ENCODE results near the gene RCN2.

Gene RCN2

DNA sequence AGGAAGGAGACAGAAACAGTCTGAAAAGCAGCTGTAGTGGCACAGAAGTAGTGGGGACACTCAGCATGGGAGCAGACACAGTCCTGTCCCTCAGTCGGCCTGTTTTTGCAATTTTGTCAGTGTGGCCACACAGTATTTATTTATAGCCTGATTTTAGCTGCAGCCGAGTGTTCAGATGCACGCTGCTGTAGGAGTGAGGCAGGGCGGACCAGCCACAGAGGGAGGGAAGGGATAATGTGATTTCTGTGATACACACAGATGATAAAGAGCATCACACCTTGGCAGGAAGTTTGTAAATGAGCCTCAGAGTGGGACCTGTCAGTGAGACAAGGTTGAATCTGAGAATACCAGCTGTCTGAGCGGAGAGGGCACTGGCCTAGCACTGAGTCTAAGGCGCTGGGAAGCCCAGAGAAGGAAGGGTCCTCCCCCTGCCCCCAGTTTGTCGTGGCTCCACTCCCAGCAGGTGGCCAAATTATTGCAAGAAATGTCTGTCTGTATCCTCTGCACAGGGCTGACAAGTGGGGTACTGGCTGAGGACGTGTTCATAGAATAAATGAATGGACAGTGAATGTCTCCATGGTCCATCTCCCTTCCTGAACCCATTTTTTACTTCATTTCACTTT is 67.2 kb downstream of the RCN2 start:
- no peaks in the 10 kb centered on the region for H3K36me3 ChIP-seq (ENCODE audit: insufficient read depth, low read length)
- H3K9me3 ChIP-seq (ENCODE audit: low read depth, low read length): no peaks in the 10 kb centered on the region
- H3K9ac ChIP-seq (ENCODE audit: insufficient read length): no peak overlapping the region
- H3K4me3 ChIP-seq: no peak overlapping the region
- TF ChIP-seq EZH2 (IDR thresholded peaks at IDR 0.05) (no peak), POLR2AphosphoS5 (IDR thresholded peaks at IDR 0.05; ENCODE audit: borderline replicate concordance, low read depth, low read length) (no peak), FOXP2 (optimal IDR thresholded peaks at IDR 0.05; ENCODE audit: control extremely low read depth, extremely low read length, insufficient read depth) (no peak)
- no peak for DNase-seq (ENCODE audit: low read depth, low spot score)
- no peak overlapping the region for H3K27ac ChIP-seq

DNA sequence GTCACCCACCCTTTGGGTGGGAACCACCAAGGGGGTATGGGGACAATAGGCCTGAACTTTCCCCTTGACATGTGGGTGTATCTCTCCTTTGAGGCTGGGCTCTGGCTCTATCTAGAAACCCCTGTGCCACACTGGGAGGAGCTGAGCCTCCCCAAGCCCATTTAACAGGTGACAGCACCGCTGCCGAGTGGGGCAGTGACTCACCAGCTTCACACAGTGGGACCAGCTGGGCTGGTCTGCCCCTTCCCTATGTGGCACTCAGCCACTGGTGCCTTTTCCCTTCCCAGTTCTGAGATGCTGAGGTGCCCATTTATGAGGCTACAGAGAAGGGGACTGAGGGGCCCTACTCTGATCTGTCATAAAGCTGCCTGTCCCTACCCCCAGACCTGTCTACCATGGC is 68.4 kb downstream of the RCN2 start:
- Histone ChIP-seq H3K9me3 (ENCODE audit: low read depth, low read length) (no peaks in the 10 kb centered on the region), H3K4me3 (no peak overlapping the region), H3K27ac (no peak overlapping the region), H3K36me3 (ENCODE audit: insufficient read depth, low read length) (no peaks in the 10 kb centered on the region), H3K9ac (ENCODE audit: insufficient read length) (no peak overlapping the region)
- TF ChIP-seq EZH2 (IDR thresholded peaks at IDR 0.05): no peak
- no peak for TF ChIP-seq POLR2AphosphoS5 (IDR thresholded peaks at IDR 0.05; ENCODE audit: borderline replicate concordance, low read depth, low read length)
- no peak for TF ChIP-seq FOXP2 (optimal IDR thresholded peaks at IDR 0.05; ENCODE audit: control extremely low read depth, extremely low read length, insufficient read depth)
- DNase-seq (ENCODE audit: low read depth, low spot score): no peak

DNA sequence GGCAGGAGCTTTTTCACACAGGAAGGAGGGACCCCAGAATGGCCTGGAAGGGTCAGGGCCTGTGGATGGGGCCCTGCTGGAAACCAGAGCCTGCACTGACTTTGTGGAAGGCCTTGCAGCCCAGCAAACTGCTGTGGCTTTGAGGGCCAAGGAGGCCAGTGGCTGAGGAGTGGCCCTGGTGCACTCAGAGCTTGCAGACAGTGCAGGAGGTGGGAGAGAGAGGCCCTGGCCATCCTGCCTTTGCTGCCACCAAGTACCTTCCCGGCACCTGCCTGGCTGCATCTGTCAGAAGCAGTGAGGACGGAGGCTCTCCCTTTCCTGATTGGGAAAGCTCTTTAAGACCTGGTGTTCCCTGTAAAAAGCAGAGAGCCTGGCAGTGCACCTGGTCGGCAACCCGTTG is 69.8 kb downstream of the RCN2 start:
- DNase-seq (ENCODE audit: low read depth, low spot score): no peak
- Histone ChIP-seq H3K36me3 (ENCODE audit: insufficient read depth, low read length) (no peaks in the 10 kb centered on the region), H3K9me3 (ENCODE audit: low read depth, low read length) (no peaks in the 10 kb centered on the region), H3K27ac (no peak overlapping the region), H3K9ac (ENCODE audit: insufficient read length) (no peak overlapping the region), H3K4me3 (no peak overlapping the region)
- TF ChIP-seq POLR2AphosphoS5 (IDR thresholded peaks at IDR 0.05; ENCODE audit: borderline replicate concordance, low read depth, low read length) (no peak), FOXP2 (optimal IDR thresholded peaks at IDR 0.05; ENCODE audit: control extremely low read depth, extremely low read length, insufficient read depth) (no peak), EZH2 (IDR thresholded peaks at IDR 0.05) (no peak)

DNA sequence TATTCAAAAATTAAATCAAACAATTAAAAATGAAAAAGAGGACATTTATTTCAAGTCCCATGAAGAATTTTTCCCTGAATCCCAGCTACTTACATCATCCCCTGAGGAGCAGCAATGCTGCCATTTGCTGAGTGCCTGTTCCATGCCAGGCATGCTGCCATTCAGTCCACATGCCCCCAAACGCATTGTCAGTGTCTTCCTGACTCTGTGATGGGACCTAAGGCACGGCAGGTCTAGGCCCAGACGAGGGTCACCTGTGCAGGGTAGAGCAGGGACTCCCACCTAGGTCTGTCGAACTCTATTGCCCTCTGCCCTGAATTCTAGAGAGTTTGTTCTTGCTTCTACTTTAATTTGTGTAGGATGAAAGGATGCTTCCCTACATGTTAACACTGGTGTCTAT is 70.4 kb downstream of the RCN2 start:
- Histone ChIP-seq H3K27ac (no peak overlapping the region), H3K9ac (ENCODE audit: insufficient read length) (no peak overlapping the region), H3K4me3 (no peak overlapping the region), H3K36me3 (ENCODE audit: insufficient read depth, low read length) (no peaks in the 10 kb centered on the region), H3K9me3 (ENCODE audit: low read depth, low read length) (no peaks in the 10 kb centered on the region)
- no peak for DNase-seq (ENCODE audit: low read depth, low spot score)
- TF ChIP-seq EZH2 (IDR thresholded peaks at IDR 0.05): no peak

GRCh38 chr15:77002436-77002835 is 70.9 kb downstream of the RCN2 start:
- TF ChIP-seq FOXP2 (optimal IDR thresholded peaks at IDR 0.05; ENCODE audit: control extremely low read depth, extremely low read length, insufficient read depth) (no peak), EZH2 (IDR thresholded peaks at IDR 0.05) (no peak), POLR2AphosphoS5 (IDR thresholded peaks at IDR 0.05; ENCODE audit: borderline replicate concordance, low read depth, low read length) (no peak)
- H3K9ac ChIP-seq (ENCODE audit: insufficient read length): no peak overlapping the region
- no peaks in the 10 kb centered on the region for H3K36me3 ChIP-seq (ENCODE audit: insufficient read depth, low read length)
- no peak overlapping the region for H3K27ac ChIP-seq
- H3K9me3 ChIP-seq (ENCODE audit: low read depth, low read length): no peaks in the 10 kb centered on the region
- H3K4me3 ChIP-seq: no peak overlapping the region
- DNase-seq (ENCODE audit: low read depth, low spot score): no peak

DNA sequence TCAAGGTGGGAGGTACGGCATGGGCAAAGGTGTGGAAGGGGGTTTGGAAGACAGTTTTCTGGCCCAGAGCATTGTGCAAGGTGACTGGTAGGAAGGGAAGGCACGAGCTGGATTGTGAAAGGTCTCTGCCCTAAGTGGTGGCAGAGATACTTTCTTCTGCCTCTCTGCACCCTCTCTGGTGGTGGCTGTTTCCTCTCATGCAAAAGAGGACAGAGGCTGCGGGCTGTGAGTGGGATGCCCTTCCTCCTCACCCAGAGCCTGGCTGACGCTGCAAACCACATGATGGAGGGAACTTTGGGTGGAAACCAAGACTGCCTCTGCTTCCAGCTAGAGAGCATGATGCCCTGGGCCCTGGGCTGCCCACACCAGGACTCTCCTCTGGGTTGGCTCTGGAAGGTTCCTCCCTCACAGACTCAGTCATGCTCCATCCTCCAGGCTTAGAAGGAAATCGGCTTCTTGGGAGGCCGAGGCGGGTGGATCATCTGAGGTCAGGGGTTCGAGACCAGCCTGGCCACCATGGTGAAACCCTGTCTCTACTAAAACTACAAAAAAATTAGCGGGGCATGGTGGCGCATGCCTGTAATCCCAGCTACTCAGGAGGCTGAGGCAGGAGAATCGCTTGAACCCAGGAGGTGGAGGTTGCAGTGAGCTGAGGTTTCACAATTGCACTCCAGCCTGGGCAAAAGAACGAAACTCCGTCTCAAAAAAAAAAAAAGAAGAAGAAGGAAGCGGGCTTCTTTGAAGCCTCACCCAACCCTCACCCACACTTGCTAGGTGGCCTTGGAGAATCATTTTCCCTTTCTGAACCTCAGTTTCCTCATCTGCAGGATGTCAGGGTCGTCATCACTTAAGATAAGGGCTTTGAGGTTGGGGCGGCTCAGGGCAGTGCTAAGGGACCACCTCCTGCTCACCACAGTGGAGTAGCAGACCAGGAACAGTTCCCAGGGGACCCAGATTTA is 71.7 kb downstream of the RCN2 start:
- Histone ChIP-seq H3K9ac (ENCODE audit: insufficient read length) (no peak overlapping the region), H3K27ac (no peak overlapping the region), H3K4me3 (no peak overlapping the region), H3K9me3 (ENCODE audit: low read depth, low read length) (no peaks in the 10 kb centered on the region), H3K36me3 (ENCODE audit: insufficient read depth, low read length) (no peaks in the 10 kb centered on the region)
- TF ChIP-seq POLR2AphosphoS5 (IDR thresholded peaks at IDR 0.05; ENCODE audit: borderline replicate concordance, low read depth, low read length) (no peak), EZH2 (IDR thresholded peaks at IDR 0.05) (no peak), FOXP2 (optimal IDR thresholded peaks at IDR 0.05; ENCODE audit: control extremely low read depth, extremely low read length, insufficient read depth) (no peak)
- no peak for DNase-seq (ENCODE audit: low read depth, low spot score)
